Smooth muscle cell of the brain vasculature (primary cell): ENCODE data around the gene TOB1.

ENCODE experiments used
- DNase-seq: peaks from one replicate; pipeline ENCODE4 v3.0.0-alpha.2; 2012; ENCODE audit warnings: low read depth, low spot score

Gene TOB1

GRCh38 chr17:50832267-50832863 lies 33.8 kb downstream of the TOB1 start:
- no peak for DNase-seq

- no peak for DNase-seq
Measured at GRCh38 chr17:50831471-50831928, 34.7 kb downstream of the TOB1 start.

- peak; percentile 72 for DNase-seq
Measured at GRCh38 chr17:50830994-50831393, 35.2 kb downstream of the TOB1 start.

DNA sequence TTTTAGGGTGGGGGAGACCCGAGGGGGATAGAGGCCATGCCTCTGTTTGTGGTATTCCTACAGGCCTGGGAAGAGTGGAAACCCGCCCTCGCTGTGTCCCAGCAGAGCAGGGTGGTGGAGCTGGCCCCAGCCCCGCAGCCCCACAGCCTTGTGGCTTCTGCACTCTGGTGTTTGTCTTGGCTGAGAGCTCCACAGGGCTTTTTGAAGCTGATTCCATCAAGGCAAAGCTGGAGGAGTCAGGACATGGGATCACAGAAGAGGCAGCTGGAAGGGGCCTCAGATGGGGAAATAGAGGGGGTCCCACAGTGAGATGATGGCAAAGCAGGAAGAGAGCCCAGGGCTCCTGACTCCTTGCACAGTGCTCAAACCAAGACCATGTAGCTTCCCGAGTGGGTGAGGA lies 35.8 kb downstream of the TOB1 start:
- no peak for DNase-seq

DNA sequence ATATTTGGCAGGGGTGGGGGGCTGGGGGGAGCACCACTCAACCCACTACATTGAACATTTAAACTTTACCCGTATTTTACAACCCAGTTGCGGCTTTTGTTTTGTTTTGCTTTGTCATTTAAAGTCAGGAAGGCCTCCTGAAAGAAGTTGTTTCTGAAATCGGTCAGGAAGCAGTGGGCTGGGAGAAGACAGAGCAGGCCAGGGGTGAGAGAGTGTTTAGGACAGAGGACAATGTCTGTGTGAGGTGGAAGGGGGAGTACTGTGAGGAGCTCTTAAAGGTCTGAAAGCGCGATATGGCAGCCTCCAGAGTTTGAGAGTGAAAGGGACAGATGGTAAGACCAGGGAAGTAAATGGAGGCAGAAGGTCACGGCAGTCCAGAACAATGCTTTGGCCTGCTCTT lies 36.8 kb downstream of the TOB1 start:
- no peak for DNase-seq

GRCh38 chr17:50828508-50829170 lies 37.5 kb downstream of the TOB1 start:
- DNase-seq = no peak

- no peak for DNase-seq
Measured at GRCh38 chr17:50825188-50825587, 41.0 kb downstream of the TOB1 start.

GRCh38 chr17:50824429-50824828 lies 41.7 kb downstream of the TOB1 start:
- DNase-seq = no peak

DNA sequence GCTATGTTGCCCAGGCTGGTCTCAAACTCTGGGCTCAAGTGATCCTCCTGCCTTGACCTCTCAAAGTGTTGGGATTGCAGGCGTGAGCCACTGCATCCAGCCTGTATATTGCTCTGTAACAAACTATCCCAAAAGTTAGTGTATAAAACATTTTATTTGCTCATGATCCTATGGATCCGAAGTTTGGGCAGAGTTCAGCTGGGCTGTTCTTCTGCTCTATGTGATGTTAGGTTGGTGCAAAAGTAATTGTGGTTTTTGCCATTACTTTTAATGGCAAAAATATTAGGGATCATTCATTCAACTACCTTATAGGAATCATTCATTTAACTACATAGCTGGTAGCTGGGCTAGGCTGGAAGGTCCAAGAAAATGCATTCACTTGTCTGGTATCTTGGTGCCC lies 43.6 kb downstream of the TOB1 start:
- no peak for DNase-seq

- no peak for DNase-seq
Measured at GRCh38 chr17:50820651-50821050, 45.5 kb downstream of the TOB1 start.

DNA sequence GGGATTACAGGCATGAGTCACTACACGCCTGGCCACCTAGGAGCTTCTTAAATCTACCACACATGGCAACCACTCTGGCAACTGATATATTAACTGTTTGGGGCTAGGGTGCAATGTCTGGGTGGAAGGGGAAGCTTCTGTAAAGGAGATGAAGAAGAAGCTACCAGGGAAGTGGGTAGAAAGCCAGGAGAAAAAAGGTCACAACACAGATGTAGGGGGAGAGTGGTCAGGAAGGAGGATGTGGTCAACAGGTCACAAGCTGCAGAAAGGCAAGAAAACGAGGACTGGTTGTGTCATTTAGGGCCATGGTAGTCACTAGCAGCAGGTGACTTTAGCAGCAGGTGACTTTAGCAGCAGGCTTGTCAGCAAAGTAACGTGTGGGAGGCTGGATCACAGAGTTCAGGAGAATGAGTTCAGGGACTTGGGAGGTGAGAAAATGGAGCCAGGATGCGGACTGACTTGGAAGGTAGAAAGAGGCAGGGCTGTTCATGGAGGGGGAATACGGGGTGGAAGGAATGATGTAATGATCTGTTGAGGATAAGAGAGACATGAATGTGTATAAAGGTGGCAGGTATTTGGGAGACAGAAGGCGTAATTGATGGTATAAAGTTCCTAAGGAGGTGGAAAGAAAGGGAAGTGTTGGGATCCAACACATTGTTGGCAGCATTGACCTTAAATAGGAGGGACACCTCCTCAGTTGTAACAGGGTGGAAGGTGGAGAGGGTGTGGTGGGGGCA lies 47.1 kb downstream of the TOB1 start:
- no peak for DNase-seq

DNA sequence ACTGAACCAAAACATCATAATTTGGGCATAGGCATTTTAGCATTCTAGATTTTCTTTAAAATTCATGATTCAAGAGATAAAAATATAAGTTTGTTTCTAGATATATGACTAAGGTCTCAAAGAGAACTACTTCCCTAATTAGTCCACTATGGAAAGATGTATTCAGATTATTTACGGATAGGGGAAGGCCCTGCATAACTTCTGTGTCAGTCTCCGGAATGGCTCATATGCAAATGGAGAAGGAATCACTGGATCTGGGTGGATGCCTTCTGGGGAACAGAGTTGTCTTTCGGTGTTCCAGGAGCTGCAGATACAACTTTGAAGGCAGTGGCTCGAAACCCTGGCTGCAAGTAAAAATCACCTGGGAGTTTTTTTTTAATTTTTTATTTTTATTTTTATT lies 47.9 kb downstream of the TOB1 start:
- DNase-seq = no peak

DNA sequence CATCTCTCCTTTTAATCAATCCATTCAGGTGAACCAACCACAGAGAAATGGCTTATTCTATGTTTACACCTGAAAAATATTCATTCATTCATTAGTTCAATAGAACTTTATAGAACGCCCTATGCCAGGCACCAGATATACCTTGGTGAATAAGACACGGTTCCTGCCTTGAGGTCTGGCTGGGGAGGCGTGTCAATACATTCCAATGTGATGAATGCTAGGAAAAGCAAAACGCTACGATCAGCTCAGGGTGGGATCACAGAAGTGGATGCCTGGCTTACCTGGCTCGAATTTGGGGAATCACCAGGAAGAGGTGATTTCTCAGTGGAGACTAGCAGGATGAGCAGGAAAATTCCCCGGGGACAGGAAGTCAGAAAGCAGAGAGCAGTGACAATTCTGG lies 48.3 kb downstream of the TOB1 start:
- no peak for DNase-seq

DNA sequence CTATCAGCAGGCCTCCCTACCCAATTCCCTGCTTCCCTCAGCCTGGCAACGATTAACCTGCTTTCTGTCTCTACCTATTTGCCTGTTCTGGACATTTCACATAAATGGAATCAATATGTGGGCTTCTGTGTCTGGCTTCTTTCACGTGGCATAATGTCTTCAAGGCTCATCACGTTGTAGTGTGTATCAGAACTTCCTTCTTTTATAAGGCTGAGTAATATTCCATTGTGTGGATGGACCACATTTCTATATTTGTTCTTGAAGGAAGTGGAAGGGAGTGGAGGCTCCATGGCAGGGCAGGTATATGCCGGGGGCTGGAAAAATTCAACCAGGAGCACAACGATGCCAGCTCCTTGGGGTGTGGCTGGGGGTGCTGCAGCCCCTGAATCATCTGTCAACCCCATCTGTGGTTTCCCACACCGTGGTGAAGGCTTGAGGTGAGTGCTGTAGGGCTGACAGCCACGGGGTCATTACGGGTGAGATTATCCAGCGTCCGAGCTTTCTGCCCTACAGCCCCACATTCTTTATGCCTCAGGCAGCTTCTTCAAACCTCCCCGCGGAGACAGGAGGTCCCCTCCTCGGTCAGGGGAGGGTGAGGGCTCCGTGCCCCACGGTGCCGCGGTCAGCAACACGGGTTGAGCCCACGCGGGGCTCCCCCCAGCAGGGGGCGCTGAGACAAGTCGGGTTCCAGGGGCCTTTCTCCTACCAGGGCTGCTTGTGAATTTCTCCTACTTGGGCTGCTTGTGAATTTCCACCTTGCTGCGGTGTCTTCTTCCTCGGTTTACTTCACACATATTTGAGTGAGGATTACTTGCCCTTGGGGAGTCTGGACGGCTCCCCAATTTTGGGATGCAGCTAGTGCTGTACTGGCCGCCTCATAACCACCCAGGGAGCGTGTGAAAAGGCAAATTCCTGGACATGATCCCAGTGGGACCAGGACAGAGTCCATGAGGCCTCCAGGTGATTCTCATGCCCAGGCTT lies 49.1 kb downstream of the TOB1 start:
- DNase-seq = no peak

GRCh38 chr17:50816271-50816670 lies 49.9 kb downstream of the TOB1 start:
- no peak for DNase-seq

GRCh38 chr17:50815400-50815799 lies 50.8 kb downstream of the TOB1 start:
- no peak for DNase-seq

GRCh38 chr17:50813583-50813982 lies 52.6 kb downstream of the TOB1 start:
- no peak for DNase-seq
